NCI-H345 treated with DMSO at 0.1 percent for 48 hours (cell line): ENCODE results near the gene IRF7.

Experiments used
- DNase-seq: peaks from one replicate; lab custom pipeline; 2025; ENCODE audit not compliant: unreplicated experiment; lab: John Stamatoyannopoulos, UW

The IRF7 gene

GRCh38 chr11:641806-642370, 26.1 kb upstream of the IRF7 start:
- no peak for DNase-seq

GRCh38 chr11:640021-640706, 24.4 kb upstream of the IRF7 start:
- no peak for DNase-seq

GRCh38 chr11:639332-639955, 23.7 kb upstream of the IRF7 start:
- DNase-seq, result no peak

DNA sequence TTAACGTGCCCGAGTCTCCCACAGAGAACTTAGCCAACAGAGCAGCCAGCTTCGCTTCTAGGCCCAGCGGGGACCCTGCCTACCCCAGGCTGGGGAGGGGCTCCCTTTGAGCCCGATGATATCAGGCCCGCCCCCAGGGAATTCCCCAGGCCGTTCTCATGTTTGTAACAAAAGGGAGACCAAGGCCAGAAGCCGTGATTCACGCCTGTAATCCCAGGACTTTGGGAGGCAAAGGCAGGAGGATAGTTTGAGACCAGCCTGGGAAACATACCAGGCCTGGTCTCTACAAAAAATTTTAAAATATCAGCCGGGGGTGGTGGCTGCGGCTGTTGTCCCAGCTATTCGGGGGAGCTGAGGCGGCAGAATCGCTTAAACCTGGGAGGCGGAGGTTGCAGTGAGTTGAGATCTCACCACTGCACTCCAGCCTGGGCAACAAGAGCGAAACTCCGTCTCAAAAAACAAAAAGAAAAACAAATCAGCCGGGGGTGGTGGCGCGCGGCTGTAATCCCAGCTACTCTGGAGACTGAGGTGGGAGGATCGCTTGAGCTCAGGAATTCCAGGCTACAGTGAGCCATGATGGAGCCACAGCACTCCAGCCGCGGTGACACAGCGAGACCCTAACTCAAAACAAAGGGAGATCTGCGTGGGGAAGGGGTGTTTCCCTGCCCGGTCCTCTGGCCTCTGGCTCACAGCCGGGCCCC, 23.0 kb upstream of the IRF7 start:
- DNase-seq, result no peak

DNA sequence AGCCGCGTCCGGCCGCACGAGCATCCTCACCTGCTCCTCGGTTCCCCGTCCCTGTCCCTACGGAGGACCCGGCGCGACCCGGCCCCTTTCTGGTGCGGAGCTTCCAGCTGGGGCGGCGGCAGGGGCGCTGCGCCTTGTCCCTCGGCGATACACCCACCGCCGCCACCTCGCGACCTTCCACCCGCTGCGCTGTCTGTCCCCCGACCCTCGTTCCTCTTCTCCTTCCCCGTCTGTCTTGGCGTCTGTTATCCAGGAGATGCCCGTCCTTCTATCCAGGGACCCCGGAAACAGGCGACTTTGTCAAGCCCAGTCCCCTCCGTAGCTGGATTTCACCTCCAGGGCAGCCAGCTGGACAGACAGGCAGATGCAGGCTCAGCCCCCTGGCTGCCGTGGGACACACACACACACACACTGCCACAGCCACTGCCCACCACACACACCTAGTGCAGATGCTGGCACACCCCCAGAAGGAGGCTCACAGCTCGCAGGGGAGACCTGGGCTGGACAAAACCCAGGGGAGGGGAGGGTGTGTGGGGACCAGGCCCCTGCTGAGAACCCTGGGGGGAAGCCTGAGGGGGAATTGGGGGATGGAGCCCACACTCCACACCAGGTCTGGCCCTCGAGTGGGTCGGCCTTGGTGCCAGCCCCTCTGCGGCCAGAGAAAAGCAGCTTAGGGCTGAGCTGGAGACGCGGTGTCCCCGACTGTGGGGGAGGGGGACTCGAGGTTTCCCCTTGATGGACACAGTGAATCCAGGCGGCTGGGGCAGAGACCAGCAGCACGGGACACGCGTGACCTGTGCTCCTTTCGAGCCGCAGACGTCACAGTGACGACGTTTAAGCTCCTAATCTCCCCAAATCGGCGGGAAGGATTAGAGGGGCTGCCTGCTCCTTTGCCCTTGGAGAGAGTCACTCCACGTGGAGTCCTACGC, 22.1 kb upstream of the IRF7 start:
- DNase-seq, result no peak

GRCh38 chr11:637333-637592, 21.5 kb upstream of the IRF7 start:
- DNase-seq, result no peak

- DNase-seq, result no peak
Measured at GRCh38 chr11:636511-637332, 21.0 kb upstream of the IRF7 start, which contains the start of gene DRD4. Gene DRD4, plus strand, starts transcription at chr11:637269. Its CDS starts 36 bp downstream, at chr11:637305.

- no peak for DNase-seq
Measured at GRCh38 chr11:635945-636510, 20.3 kb upstream of the IRF7 start.

DNA sequence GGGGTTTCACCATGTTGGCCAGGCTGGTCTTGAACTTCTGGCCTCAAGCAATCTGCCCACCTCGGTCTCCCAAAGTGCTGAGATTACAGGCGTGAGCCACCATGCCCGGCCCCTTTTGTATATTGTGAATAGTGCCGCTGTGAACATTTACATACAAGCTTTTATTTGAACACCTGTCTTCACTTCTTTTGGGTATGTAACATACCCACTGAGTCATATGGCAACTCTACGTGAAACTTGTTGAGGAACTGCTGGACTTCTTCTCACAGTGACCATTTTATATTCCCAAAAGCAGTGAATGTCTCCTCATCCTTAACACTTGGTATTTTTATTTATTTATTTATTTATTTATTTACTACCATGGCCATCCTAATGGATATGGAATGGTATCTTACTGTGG, 15.1 kb upstream of the IRF7 start:
- DNase-seq, result no peak

DNA sequence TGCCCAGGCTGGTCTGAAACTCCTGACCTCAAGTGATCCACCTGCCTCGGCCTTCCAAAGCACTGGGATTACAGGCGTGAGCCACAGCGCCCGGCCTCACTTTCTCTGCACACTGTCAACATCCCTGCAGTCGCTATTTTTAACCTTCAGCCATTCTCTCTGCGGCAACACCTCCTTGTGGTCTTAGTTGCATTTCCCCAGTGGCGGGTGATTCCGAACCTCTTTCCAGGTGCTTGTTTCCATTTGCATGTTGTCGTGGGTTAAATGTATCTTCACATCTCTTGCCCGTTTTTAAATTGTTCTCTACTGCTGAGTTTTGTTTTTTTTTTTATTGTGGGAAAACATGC, 13.5 kb upstream of the IRF7 start:
- DNase-seq, result no peak

DNA sequence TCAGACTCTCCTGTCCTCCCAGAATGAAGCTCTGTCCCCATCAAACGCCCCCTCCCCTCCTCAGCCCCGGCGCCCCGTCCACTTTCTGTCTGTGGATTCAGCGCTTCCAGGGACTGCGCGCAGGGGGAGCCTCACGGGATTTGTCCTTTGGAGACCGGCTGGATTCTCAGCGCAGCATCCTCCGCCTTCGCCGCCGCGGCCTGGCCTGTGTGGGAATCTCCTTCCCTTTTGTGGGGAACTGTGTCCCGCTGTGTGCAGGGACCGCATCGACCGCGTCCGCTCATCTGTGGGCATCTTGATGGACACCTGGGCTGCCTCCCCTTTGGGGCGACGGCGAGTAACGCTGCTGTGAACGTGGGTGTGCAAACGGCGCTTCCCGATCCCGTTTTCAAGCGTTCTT, 12.3 kb upstream of the IRF7 start:
- DNase-seq, result no peak

GRCh38 chr11:627308-627576, 11.5 kb upstream of the IRF7 start:
- no peak for DNase-seq

GRCh38 chr11:626475-627307, 10.9 kb upstream of the IRF7 start, which contains the start of gene SCT:
Gene SCT, minus strand, starts transcription at chr11:627181. Its CDS starts 38 bp downstream, at chr11:627143.
- no peak for DNase-seq

GRCh38 chr11:625636-626268, 10.0 kb upstream of the IRF7 start:
- no peak for DNase-seq

DNA sequence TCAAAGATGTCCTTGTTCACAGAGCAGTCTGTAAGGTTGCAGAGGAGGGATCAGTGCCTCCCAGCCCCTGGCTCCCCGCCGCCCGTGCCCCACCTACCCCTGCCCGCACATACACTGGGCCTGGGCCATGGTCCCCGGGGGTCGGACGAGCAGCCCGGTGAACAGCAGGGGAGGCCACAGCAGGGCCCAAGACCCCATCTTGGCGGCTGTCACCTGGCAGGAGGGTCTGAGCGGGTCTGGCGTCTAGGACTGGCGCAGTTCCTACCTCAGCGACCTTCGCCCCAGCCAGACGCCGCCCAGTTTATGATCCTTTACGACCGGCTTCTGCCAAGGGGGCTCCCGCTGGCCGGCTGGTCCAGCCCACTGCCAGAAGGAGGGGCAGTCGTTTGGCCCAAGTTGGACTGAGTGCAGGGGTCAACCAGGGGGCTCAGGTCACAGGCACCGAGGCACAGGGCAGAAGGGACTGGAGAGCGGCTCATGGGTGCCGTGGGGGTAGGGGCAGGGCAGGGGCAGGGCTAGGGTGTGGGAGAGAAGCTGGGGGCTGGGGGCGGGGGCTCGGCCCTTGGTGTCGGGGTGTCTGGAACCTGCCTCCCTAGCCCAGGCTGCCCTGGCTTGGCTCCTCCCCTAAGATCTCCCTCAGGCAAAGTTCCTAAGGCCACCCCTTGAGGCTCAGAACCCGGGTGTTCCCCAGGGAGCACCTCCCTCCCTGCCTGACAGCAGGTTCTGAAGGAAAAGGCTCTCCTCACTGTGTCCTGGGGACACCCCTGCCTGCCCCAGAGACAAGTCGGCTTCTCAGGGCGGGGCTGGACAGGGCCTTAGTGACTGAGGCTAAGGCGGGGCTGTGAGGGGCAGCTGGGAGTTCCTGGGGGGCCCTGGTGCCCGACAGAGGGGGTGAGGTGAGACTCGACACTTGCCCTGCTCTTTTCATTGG, 9.2 kb upstream of the IRF7 start, which contains the start of gene CDHR5:
TSS of gene CDHR5 (minus strand) at position 251 of the 931 bp plus-strand sequence. CDS start at position 198, 53 bp downstream.
- no peak for DNase-seq

GRCh38 chr11:623999-624704, 8.4 kb upstream of the IRF7 start:
- no peak for DNase-seq

- DNase-seq, result no peak
Measured at GRCh38 chr11:623349-623869, 7.7 kb upstream of the IRF7 start.
